Tibial nerve (tissue), 4 donors: Measurements from ENCODE around the gene E2F6.

ENCODE experiments used
- CTCF ChIP-seq, 5 experiments: fragments of 200-600 bp in 3 of 5; fragments of 450-650 bp in 2 of 5; sonication (generic) in 3 of 5; IDR thresholded peaks; one replicate each; pipeline ENCODE4 v1.5.1; 2016 to 2019; ENCODE audit warnings: antibody characterized with exemption in 5 of 5, mild to moderate bottlenecking in 3 of 5, moderate library complexity in 2 of 5
- EP300 ChIP-seq, 2 donors: sonication (generic); formaldehyde crosslinking; IDR thresholded peaks; one replicate each; pipeline ENCODE4 v1.6.1; 2017; ENCODE audit warnings: antibody characterized with exemption in 2 of 2, mild to moderate bottlenecking in 1 of 2
- POLR2A ChIP-seq, 2 donors: fragments of 450-650 bp; IDR thresholded peaks; one replicate each; pipeline ENCODE4 v1.6.1; 2017; ENCODE audit warnings: antibody characterized with exemption in 2 of 2, mild to moderate bottlenecking in 2 of 2, moderate library complexity in 2 of 2

GRCh38 chr2:11466307-11467128 lies 557 bp upstream of the E2F6 start:
- no peak for TF ChIP-seq CTCF (IDR thresholded peaks at IDR 0.05)
- TF ChIP-seq POLR2A (IDR thresholded peaks at IDR 0.05) = no peak
- no peak for TF ChIP-seq EP300 (IDR thresholded peaks at IDR 0.05)
